Activated naive CD8-positive, alpha-beta T cell treated with anti-CD3 and anti-CD28 coated beads, Interleukin-2, amount 50 U/mL, for 24 hours (primary cell): Measurements from ENCODE around the gene HIVEP2.
A peak's percentile ranks its signal among the peaks of the same experiment; 100 is the strongest.

ENCODE experiments used
- ATAC-seq: fragments of 150-1000 bp; cut with Tn5 transposase; one replicate; pipeline ENCODE4 v1.10.0; 2021
- DNase-seq: peaks from one replicate; pipeline ENCODE4 v3.0.0; 2021
- H3K27ac Mint-ChIP-seq: one replicate; pipeline ENCODE4 v1.8.0; 2021; ENCODE audit warnings: mild to moderate bottlenecking, mixed read lengths
- H3K27me3 Mint-ChIP-seq: one replicate; pipeline ENCODE4 v1.8.0; 2021; ENCODE audit warnings: mixed read lengths
- H3K36me3 Mint-ChIP-seq: one replicate; pipeline ENCODE4 v1.8.0; 2021; ENCODE audit warnings: low read depth, mixed read lengths
- H3K4me1 Mint-ChIP-seq: one replicate; pipeline ENCODE4 v1.8.0; 2021; ENCODE audit warnings: mixed read lengths
- H3K4me3 Mint-ChIP-seq: one replicate; pipeline ENCODE4 v1.8.0; 2021; ENCODE audit warnings: mild to moderate bottlenecking, moderate library complexity, mixed read lengths
- H3K9me3 Mint-ChIP-seq: one replicate; pipeline ENCODE4 v1.8.0; 2021; ENCODE audit warnings: mixed read lengths

The HIVEP2 gene

DNA sequence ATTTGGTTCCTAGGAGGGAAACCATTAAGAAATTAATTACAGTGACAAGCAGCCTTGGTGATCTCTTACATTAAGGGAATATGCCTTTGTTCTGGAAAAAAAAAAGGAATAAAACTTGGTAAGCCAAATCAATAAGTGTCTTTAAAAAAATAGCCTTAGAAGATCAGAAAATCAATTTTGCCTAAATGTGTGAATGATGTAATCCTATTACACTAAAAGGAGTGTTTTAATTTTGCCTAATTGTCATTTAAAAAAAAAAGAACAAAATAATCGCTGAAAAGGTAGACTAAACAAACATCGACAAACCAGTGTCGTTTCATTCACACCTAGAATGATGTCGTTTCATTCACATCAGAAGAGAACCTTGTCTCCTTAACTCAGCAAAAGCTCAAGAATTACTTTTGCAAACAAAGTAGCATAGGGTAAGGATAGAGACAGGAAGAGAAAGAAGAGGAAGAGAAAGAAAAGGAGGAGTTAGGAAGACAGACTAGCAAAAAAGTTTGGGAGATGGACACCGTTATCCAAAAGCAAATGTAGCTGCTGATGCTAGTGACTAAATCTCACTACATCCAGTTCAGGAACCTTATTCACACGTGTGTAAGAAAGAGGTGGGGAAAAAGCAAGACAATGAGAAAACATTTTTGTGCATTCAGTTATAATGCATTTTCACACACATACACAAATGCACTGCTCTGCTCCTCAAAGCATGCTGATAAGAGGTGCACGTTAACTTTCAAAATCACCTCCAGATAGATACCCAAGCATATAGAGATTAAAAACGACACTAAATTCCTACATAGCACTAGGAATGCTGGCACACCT lies 60.6 kb downstream of the HIVEP2 start:
- Mint-ChIP-seq H3K4me1 (peaks cover 96% of the 10 kb centered on the region), H3K27ac (peak overlapping the region; percentile 94), H3K36me3 (peaks cover 35% of the 10 kb centered on the region), H3K9me3 (peaks cover 4% of the 10 kb centered on the region), H3K4me3 (peak overlapping the region; percentile 84), H3K27me3 (no peaks in the 10 kb centered on the region)
- ATAC-seq (no peak), DNase-seq (no peak)

DNA sequence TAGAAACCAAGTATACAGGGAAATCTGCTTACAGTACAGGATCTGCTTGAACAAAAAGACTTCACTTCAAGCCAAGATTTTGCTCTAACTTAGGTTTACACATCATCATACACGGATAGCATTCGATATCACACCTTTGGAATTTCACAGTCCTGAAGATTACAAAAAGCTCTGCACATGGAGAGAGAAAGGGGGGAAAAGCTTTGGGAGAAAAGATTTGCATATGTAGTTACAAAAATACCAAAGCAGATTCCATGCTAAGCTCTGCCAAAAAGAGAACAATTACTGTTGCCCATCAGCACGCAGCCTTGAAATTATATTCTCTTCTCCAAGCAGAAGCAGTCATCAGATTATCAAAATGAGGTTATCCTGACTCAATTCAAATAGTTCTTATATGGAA lies 62.0 kb downstream of the HIVEP2 start:
- Mint-ChIP-seq H3K9me3 (no peaks in the 10 kb centered on the region), H3K4me1 (peaks cover 95% of the 10 kb centered on the region), H3K36me3 (peaks cover 26% of the 10 kb centered on the region), H3K27ac (peak overlapping the region; percentile 94), H3K4me3 (peak overlapping the region; percentile 6), H3K27me3 (no peaks in the 10 kb centered on the region)
- ATAC-seq, result no peak
- DNase-seq, result no peak

DNA sequence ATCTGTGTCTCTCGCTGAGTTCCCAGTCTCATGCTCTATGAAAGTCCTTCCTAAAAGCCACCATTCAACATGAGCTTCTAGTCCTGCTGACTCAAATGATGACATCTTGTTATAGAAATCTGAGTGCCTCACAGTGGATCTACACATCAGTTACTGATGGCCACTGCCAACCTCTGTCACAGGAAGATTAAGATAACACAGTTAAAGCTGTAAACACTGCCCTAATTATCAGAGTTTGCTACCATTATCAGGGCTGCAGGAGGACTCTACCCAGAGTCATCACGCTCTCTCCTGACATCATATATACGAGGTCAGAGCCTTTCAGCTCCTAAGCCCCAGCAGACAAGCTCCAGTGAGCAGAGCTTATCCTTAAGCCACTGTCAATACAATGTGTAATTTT lies 63.2 kb downstream of the HIVEP2 start:
- ATAC-seq (no peak), DNase-seq (no peak)
- Mint-ChIP-seq H3K27ac (peak overlapping the region; percentile 76), H3K9me3 (no peaks in the 10 kb centered on the region), H3K4me3 (no peak overlapping the region), H3K27me3 (no peaks in the 10 kb centered on the region), H3K36me3 (peaks cover 28% of the 10 kb centered on the region), H3K4me1 (peaks cover 92% of the 10 kb centered on the region)

DNA sequence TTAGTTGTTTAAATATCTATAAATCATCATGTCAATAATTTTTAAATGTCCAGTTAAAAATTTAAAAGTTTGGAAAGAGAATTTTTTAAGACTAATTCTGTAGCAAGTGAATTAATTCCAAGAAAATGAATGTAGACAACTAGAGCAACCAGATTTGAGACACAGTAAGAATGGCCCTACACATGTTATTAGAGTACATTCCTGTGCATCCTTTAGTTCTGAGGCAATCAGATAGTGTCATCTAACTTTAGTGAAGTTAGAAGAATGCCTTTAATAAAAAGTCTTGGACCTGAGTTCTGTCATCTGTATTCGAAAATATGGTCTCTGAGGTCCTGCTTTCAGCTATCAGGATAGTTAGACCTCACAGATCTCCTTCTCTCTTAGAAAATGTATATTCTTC lies 63.7 kb downstream of the HIVEP2 start:
- Mint-ChIP-seq H3K27me3 (no peaks in the 10 kb centered on the region), H3K36me3 (peaks cover 29% of the 10 kb centered on the region), H3K27ac (peak overlapping the region; percentile 47), H3K4me1 (peaks cover 90% of the 10 kb centered on the region), H3K4me3 (no peak overlapping the region), H3K9me3 (no peaks in the 10 kb centered on the region)
- no peak for ATAC-seq
- no peak for DNase-seq

DNA sequence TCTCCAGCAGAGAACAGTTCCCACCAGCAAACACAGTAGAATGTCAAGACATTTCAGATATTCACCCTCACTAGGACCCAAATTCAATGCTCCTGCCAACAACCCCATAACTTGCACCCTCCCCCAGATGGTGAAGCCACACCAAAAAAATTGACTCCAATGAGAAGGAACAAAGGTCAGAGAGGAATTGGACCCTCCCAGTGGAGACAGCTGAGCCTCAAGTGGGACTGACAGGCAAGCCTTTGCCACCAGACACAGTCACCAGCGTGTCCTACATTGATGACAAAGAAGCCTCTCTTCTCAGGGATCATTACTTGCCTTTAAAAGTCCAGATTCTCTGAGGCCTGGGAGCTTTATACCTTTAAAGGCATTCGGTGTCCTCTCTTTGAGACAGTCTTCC lies 64.8 kb downstream of the HIVEP2 start:
- H3K4me3 Mint-ChIP-seq, result no peak overlapping the region
- H3K27me3 Mint-ChIP-seq, result no peaks in the 10 kb centered on the region
- peaks cover 91% of the 10 kb centered on the region for H3K4me1 Mint-ChIP-seq
- ATAC-seq (no peak), DNase-seq (no peak)
- peaks cover 38% of the 10 kb centered on the region for H3K36me3 Mint-ChIP-seq
- H3K9me3 Mint-ChIP-seq, result no peaks in the 10 kb centered on the region
- H3K27ac Mint-ChIP-seq, result peak overlapping the region; percentile 18

DNA sequence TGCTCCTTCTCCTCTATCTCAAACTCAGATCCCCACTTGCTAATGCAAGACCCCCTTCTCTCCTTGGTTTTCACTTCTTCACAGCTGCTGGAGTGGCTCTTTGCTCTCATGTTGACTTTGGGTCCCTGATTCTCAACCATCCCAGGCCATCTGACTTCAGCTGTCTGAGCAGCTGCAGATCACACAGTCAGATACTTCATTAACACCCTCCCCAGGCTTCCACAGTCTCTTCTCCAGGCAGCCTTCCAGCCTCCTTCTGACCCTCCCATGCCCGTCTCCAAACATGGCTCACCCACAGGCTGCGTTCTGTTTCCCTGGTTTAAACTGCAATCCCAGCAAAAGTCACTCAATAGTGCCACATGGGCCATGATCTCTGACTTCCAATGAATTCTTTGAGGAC lies 65.4 kb downstream of the HIVEP2 start:
- no peak overlapping the region for H3K4me3 Mint-ChIP-seq
- ATAC-seq (no peak), DNase-seq (no peak)
- H3K4me1 Mint-ChIP-seq, result peaks cover 91% of the 10 kb centered on the region
- peak overlapping the region; percentile 32 for H3K27ac Mint-ChIP-seq
- H3K27me3 Mint-ChIP-seq, result no peaks in the 10 kb centered on the region
- H3K36me3 Mint-ChIP-seq, result peaks cover 41% of the 10 kb centered on the region
- H3K9me3 Mint-ChIP-seq, result no peaks in the 10 kb centered on the region

DNA sequence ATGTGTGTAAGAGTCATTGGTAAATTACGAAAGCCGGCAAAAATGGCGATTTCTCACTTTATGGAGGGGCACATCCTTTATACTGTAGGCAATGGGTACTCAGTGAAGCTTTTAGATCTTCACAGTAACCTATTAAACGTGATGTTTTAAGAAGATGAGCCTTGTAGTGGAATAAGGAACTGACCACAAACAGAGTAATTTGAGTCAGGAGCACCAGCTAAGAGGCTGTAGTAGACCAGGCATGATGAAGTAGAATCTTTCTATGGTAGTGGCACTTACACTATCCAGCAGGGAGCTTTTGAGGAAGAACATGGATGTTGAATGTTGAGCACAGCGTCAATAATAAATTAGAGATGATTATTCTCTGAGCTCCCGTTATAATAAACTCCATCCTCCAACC lies 65.9 kb downstream of the HIVEP2 start:
- Mint-ChIP-seq H3K4me1 (peaks cover 90% of the 10 kb centered on the region), H3K36me3 (peaks cover 41% of the 10 kb centered on the region), H3K27ac (peak overlapping the region; percentile 32), H3K4me3 (no peak overlapping the region), H3K9me3 (no peaks in the 10 kb centered on the region), H3K27me3 (no peaks in the 10 kb centered on the region)
- DNase-seq (no peak), ATAC-seq (peak; percentile 44)

DNA sequence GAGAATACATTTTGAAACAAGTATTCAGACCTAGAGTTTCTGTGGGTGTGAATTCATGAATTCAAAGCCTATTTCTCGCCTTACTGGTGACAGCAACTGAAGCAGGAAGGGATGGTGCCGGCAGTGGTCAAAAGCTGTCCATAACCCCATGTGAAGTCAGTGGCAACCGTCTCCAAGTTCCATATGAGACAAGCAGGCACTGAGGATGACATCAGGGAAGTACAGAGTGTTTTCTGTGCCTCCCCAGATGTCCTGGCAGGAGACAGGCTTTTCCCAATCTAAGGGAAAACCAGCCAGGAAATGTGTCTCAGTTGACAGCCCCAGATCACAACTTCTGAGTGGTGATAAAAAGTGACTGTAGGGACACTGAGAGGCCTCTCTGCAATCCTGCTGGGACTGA lies 66.6 kb downstream of the HIVEP2 start:
- H3K4me3 Mint-ChIP-seq, result no peak overlapping the region
- H3K36me3 Mint-ChIP-seq, result peaks cover 44% of the 10 kb centered on the region
- ATAC-seq, result no peak
- peak overlapping the region; percentile 43 for H3K27ac Mint-ChIP-seq
- DNase-seq, result no peak
- H3K9me3 Mint-ChIP-seq, result no peaks in the 10 kb centered on the region
- no peaks in the 10 kb centered on the region for H3K27me3 Mint-ChIP-seq
- H3K4me1 Mint-ChIP-seq, result peaks cover 90% of the 10 kb centered on the region

DNA sequence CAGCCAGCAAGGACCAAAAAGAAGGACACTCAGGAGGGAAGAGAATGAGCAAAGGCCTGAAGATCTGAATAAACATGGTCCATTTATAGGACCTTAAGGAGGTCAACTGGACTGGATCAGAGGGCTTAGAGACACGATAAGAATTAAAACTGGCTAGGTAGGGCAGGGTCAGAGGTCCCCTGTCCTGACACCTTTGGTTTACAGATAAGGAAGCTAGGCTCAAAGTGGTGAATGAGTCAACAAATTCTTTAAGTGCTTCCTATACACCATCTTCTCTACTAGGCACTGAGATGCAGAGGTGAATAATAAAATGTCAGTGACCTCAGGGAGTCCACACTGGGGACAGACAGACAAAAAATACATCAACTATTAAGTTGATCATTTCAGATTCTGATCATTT lies 70.3 kb downstream of the HIVEP2 start:
- DNase-seq, result no peak
- peak overlapping the region; percentile 8 for H3K4me3 Mint-ChIP-seq
- H3K27ac Mint-ChIP-seq, result peak overlapping the region; percentile 69
- peaks cover 41% of the 10 kb centered on the region for H3K36me3 Mint-ChIP-seq
- peaks cover 92% of the 10 kb centered on the region for H3K4me1 Mint-ChIP-seq
- H3K9me3 Mint-ChIP-seq, result no peaks in the 10 kb centered on the region
- peak; percentile 70 for ATAC-seq
- no peaks in the 10 kb centered on the region for H3K27me3 Mint-ChIP-seq

DNA sequence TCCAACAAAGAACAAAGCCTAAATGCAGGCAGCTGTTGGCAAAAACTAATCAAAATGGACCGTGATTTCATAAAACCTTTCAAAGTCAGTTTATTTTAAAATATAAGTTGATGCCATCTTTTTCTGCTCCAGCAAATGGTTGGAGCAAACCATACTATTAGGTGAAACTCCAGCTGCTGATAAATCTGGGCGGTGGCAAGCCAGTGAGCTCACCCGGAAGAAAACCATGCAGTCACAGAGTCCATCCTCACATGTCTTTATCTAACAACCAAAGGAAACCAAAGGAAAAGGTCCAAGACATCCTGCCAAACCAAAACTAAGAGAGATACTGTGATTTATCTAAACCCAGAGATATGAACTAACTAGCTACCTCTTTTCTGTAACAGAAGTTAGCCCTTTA lies 72.6 kb downstream of the HIVEP2 start:
- Mint-ChIP-seq H3K36me3 (peaks cover 32% of the 10 kb centered on the region), H3K4me3 (no peak overlapping the region), H3K9me3 (no peaks in the 10 kb centered on the region), H3K27ac (peak overlapping the region; percentile 91), H3K4me1 (peaks cover 87% of the 10 kb centered on the region), H3K27me3 (no peaks in the 10 kb centered on the region)
- no peak for DNase-seq
- no peak for ATAC-seq

DNA sequence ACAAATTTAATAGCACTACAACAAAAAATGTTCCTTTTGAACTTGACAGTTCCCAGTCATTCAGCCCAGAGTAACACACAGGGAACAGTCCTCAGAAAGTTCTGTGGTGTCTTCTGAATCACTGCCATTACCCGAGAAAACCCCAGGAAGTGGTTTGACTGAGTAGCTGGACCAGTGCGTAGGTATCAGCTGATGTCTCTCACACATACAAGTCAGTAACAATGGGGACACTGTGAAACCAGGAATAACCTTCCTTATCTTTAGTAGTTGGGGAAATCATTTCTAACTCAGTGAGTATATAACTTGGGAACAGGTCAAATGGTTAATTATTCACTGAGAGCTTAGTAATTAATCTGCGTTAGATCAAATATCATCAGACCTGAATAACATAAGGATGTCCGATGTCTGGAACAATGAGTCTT lies 73.1 kb downstream of the HIVEP2 start:
- Mint-ChIP-seq H3K4me3 (peak overlapping the region; percentile 55), H3K27ac (peak overlapping the region; percentile 91), H3K27me3 (no peaks in the 10 kb centered on the region), H3K4me1 (peaks cover 88% of the 10 kb centered on the region), H3K9me3 (no peaks in the 10 kb centered on the region), H3K36me3 (peaks cover 31% of the 10 kb centered on the region)
- DNase-seq, result peak; percentile 47
- ATAC-seq, result peak; percentile 99

DNA sequence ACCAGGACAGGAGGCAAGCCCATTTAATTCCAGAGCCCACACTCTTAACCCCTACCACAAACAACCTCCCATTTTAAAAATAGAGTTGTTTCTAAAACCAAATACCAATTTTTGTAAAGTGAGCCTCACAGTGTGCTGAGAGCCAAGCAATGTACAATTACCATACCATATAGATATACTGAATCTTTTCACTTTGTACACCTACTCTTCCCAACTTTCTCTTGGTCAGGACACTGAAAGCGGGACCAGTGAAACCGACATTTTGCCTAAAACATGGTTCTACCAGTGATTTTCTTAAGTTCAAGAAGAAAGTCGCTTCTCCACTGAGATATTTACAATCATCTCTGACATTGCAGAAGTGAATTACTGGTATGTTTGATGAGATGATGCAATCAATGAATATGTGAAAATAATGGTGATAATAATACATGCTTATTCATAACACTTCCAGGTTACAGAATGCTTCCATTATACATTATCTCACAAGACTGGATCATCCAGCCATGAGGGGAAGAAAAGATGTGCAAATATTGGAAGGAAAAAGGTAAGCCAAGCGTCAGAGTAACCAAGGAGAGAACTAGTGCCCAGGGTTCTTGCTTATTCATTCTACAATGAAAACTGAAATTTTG lies 74.1 kb downstream of the HIVEP2 start:
- H3K9me3 Mint-ChIP-seq, result no peaks in the 10 kb centered on the region
- peaks cover 26% of the 10 kb centered on the region for H3K36me3 Mint-ChIP-seq
- ATAC-seq (no peak), DNase-seq (no peak)
- peak overlapping the region; percentile 65 for H3K27ac Mint-ChIP-seq
- H3K27me3 Mint-ChIP-seq, result no peaks in the 10 kb centered on the region
- no peak overlapping the region for H3K4me3 Mint-ChIP-seq
- H3K4me1 Mint-ChIP-seq, result peaks cover 91% of the 10 kb centered on the region

DNA sequence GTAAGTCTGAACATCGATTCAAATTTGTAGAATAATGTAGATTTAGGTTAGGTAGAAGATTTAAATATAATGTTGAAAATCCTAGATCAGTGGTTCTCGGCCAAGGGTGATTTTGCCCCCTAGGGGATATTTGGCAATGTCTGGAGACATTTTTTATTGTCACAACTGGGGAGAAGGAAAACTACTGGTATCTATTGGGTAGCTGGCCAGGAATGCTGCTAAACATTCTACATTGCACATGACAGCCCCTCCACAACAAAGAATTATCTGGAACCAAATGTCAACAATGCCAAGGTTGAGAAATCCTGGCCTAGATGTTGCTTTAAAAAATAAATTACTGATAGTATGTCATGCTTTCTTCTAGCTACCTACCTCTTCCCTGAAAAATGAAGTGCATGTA lies 76.1 kb downstream of the HIVEP2 start:
- Mint-ChIP-seq H3K27me3 (no peaks in the 10 kb centered on the region), H3K27ac (peak overlapping the region; percentile 55)

DNA sequence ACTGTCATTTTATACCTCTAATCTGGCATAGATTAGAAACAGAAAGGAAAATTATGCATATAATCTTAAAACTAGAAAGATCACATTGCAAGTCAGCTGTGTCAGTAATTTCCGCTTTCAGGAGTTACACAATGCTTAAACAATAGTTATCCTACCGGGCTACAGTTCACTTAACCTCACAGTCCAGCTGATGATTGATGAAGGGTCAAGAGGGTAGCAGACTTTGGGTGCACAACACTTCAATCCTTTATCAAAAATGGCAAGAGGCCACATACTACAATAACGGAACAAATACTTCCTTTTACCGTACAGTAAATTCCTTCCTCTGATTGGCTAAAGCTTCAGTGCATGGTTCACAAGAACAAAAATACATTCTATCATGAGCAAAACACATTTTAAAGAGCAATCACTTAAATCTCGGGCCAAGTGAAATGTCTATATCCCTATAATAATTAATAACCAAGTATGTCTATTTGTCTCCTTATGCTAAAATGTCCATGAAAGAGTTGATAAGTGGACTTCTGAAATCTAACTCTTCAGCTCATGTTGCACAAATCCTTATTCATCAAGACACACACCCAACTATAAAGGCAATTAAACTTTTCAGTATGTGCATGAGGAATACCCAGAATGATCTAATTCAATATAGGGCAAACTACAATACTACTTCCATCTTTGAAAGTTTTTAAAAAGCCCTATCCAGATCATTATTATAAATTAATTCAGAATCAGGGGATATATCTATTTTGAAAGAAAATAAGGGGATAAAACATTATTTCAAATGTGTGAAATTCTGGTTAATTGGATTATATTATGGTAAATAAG lies 76.8 kb downstream of the HIVEP2 start:
- DNase-seq (no peak), ATAC-seq (no peak)
- Mint-ChIP-seq H3K27ac (peak overlapping the region; percentile 50), H3K36me3 (peaks cover 15% of the 10 kb centered on the region), H3K4me1 (peaks cover 89% of the 10 kb centered on the region), H3K27me3 (no peaks in the 10 kb centered on the region), H3K4me3 (peak overlapping the region; percentile 51), H3K9me3 (no peaks in the 10 kb centered on the region)

More for the DNA sequence above, 76.1 kb downstream of the HIVEP2 start:
- DNase-seq (no peak), ATAC-seq (no peak)
- no peak overlapping the region for H3K4me3 Mint-ChIP-seq
- H3K4me1 Mint-ChIP-seq, result peaks cover 90% of the 10 kb centered on the region
- peaks cover 17% of the 10 kb centered on the region for H3K36me3 Mint-ChIP-seq
- no peaks in the 10 kb centered on the region for H3K9me3 Mint-ChIP-seq
